Measurements from ENCODE around the gene LSR.
"Not testable (repeated sequence)": the region's sequence is repeated elsewhere in the genome, so short reads cannot be mapped to it uniquely, and the experiment has no call there.

The LSR gene

DNA sequence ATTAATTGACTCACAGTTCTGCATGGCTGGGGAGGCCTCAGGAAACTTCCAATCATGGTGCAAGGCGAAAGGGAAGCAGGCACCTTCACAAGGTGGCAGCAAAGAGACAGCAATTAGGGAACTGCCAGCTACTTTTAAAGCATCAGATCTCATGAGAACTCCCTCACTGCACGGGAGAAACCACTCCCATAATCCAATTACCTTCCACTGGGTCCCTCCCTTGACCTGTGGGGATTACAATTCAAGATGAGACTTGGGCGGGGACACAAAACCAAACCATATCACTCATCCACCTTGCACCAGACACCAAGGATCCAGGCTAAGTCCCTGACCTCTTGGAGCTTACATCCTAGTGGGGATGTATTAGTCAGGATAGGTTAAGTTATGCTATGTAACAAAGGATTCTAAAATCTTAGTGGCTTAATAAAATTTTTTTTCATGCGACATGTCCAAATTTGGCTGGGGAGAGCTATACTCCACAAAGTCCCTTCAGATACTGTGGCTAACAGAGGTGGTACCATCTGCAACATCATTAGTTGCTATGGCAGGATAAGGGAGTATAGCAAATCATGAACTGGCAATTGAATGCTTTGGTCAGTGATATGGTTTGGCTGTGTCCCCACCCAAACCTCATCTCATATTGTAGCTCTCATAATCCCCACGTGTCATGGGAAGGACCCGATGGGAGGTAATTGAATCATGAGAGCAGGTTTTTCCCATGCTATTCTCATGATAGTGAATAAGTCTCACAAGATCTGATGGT lies 12.0 kb upstream of the LSR start:
- DNase-seq (ENCODE audit: low read depth), result no peak
- TF ChIP-seq CTCF (IDR thresholded peaks at IDR 0.05; ENCODE audit: control insufficient read depth, extremely low read depth, insufficient read depth), result no peak

DNA sequence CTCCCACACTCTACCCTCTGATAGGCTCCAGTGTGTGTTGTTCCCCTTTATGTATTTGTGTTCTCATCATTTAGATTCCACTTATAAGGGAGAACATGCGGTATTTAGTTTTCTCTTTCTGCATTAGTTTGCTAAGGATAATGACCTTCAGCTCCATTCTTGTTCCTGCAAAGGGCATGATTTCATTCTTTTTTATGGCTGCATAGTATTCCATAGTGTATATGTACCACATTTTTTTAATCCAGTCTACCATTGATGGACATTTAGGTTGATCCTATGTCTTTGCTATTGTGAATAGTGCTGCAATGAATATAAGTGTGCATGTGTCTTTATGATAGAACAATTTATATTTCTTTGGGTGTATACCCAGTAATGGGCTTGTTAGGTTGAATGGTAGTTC lies 9.2 kb upstream of the LSR start:
- not testable (repeated sequence) for H3K4me3 ChIP-seq (ENCODE audit: low read depth, low read length); DNase-seq (ENCODE audit: low read depth)

More for the DNA sequence above, 12.0 kb upstream of the LSR start:
- no peak overlapping the region for H3K4me3 ChIP-seq (ENCODE audit: low read depth, low read length)

DNA sequence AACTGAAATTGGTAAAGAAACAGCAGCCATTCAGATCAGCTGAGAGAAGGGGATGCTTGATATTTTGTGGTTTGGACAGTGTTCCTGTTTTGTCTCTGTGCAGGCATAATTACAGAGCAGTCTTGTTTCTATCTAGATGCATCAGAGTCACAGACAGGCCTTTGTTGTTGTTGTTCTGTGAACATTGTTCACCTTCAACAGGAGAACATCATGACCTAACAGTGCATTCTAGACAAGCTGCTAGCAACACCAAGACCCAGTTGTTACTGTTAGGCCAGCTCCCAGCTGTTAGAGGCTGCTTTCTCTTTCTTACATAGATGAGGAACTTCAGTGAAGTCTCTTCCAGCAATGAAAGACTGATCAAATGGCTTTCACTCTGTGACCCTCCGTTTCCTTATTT lies 8.5 kb upstream of the LSR start:
- no peak overlapping the region for H3K4me3 ChIP-seq (ENCODE audit: low read depth, low read length)
- no peak for DNase-seq (ENCODE audit: low read depth)
- no peak for TF ChIP-seq CTCF (IDR thresholded peaks at IDR 0.05; ENCODE audit: control insufficient read depth, extremely low read depth, insufficient read depth)

GRCh38 chr19:35241417-35241816 lies 7.4 kb upstream of the LSR start:
- H3K4me3 ChIP-seq (ENCODE audit: low read depth, low read length), result no peak overlapping the region
- no peak for TF ChIP-seq CTCF (IDR thresholded peaks at IDR 0.05; ENCODE audit: control insufficient read depth, extremely low read depth, insufficient read depth)
- DNase-seq (ENCODE audit: low read depth), result no peak

DNA sequence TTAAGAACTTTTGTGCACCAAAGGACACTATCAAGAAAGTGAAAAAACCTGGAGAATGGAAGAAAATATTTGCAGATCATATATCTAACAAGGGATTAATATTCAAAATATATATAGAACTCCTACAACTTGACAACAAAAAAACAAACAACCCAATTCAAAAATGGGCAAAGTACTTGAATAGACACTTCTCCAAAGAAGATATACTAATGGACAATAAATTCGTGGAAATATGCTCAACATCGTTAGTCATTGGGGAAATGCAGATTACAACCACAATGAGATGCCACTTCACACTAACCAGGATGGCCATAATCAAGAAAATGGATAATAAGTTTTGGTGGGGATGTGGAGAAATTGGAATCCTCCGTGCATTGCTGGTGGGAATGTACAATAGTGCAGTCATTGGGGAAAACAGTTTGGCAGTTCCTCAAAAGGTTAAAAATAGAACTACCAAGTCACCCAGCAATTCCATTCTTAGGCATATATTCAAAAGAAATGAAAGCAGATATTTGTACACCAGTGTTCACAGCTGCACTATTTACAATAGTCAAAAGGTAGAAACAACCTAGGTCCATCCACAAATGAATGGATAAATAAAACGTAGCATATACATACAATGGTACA lies 2.2 kb upstream of the LSR start:
- no peak for DNase-seq (ENCODE audit: low read depth)

GRCh38 chr19:35247526-35248309 lies 1.1 kb upstream of the LSR start:
- DNase-seq (ENCODE audit: low read depth), result peak; percentile 94
- H3K4me3 ChIP-seq (ENCODE audit: low read depth, low read length), result peak overlapping the region; percentile 96
- peak; percentile 55 for TF ChIP-seq CTCF (IDR thresholded peaks at IDR 0.05; ENCODE audit: control insufficient read depth, extremely low read depth, insufficient read depth)

More for the DNA sequence above, 2.2 kb upstream of the LSR start:
- H3K4me3 ChIP-seq (ENCODE audit: low read depth, low read length), result no peak overlapping the region
- no peak for TF ChIP-seq CTCF (IDR thresholded peaks at IDR 0.05; ENCODE audit: control insufficient read depth, extremely low read depth, insufficient read depth)

- DNase-seq (ENCODE audit: low read depth), result no peak
- H3K4me3 ChIP-seq (ENCODE audit: low read depth, low read length), result peak overlapping the region; percentile 96
These were observed 495 bp downstream of the LSR start for GRCh38 chr19:35249146-35249847.

More at GRCh38 chr19:35249146-35249847, 495 bp downstream of the LSR start:
- TF ChIP-seq CTCF (IDR thresholded peaks at IDR 0.05; ENCODE audit: control insufficient read depth, extremely low read depth, insufficient read depth), result no peak
